Common myeloid progenitor, CD34-positive (primary cell): ENCODE results near the gene DDA1.

ENCODE experiments used
- CTCF ChIA-PET: fragments of 350-600 bp; sonication (Branson Sonifier 250); formaldehyde crosslinking; loops from one replicate; lab custom pipeline; 2021; ENCODE audit warnings: antibody characterized with exemption; lab: Charles Lee
- POLR2A ChIA-PET: fragments of 350-600 bp; sonication (Branson Sonifier 250); formaldehyde crosslinking; loops from one replicate; lab custom pipeline; 2021; ENCODE audit warnings: antibody characterized with exemption; lab: Charles Lee
- DNase-seq, 3 donors: peaks; one replicate each; pipeline versions ENCODE4 v3.0.0 to v3.0.0-alpha.2; 2013
- H3K27ac ChIP-seq, 2 experiments: 1 replicate in 1 of 2; 2 replicates in 1 of 2; pipeline ENCODE4 v1.7.0; 2013; ENCODE audit warnings: inconsistent platforms in 2 of 2, low read length in 2 of 2, mild to moderate bottlenecking in 2 of 2, low read depth in 1 of 2, moderate library complexity in 1 of 2; ENCODE audit not compliant: severe bottlenecking in 2 of 2, insufficient read depth in 1 of 2, poor library complexity in 1 of 2
- H3K27me3 ChIP-seq, 5 experiments: replicated peaks in 2 of 5; 1 replicate in 3 of 5; 2 replicates in 2 of 5; pipeline versions ENCODE4 v1.6.1 to v1.7.0; 2013; ENCODE audit warnings: low read length in 4 of 5, mild to moderate bottlenecking in 2 of 5, moderate library complexity in 2 of 5, inconsistent platforms in 1 of 5; ENCODE audit not compliant: insufficient read depth in 5 of 5, control insufficient read depth in 4 of 5
- H3K36me3 ChIP-seq, 4 experiments: 1 replicate in 2 of 4; 2 replicates in 2 of 4; pipeline versions ENCODE4 v1.6.1 to v1.7.0; 2013; ENCODE audit warnings: low read length in 3 of 4, control low read depth in 1 of 4, mild to moderate bottlenecking in 1 of 4; ENCODE audit not compliant: control insufficient read depth in 4 of 4, insufficient read depth in 4 of 4
- H3K4me1 ChIP-seq, 4 experiments: 1 replicate in 3 of 4; 2 replicates in 1 of 4; pipeline versions ENCODE4 v1.6.1 to v1.7.1; 2013; ENCODE audit warnings: low read length in 3 of 4, mild to moderate bottlenecking in 3 of 4, control low read depth in 1 of 4, inconsistent platforms in 1 of 4, moderate library complexity in 1 of 4; ENCODE audit not compliant: control insufficient read depth in 4 of 4, insufficient read depth in 4 of 4; ENCODE audit errors: control extremely low read depth in 1 of 4
- H3K4me3 ChIP-seq, 7 experiments: 1 replicate in 4 of 7; 2 replicates in 3 of 7; pipeline versions ENCODE4 v1.5.1 to v1.7.0; 2013; ENCODE audit warnings: mild to moderate bottlenecking in 7 of 7, low read length in 6 of 7, moderate library complexity in 6 of 7, inconsistent platforms in 2 of 7, low read depth in 2 of 7, control low read depth in 1 of 7; ENCODE audit not compliant: insufficient read depth in 4 of 7, control insufficient read depth in 1 of 7; ENCODE audit errors: extremely low read depth in 1 of 7
- H3K9me3 ChIP-seq, 5 experiments: 1 replicate in 4 of 5; 2 replicates in 1 of 5; pipeline versions ENCODE4 v1.6.1 to v1.7.1; 2013; ENCODE audit warnings: low read length in 4 of 5, mild to moderate bottlenecking in 2 of 5, inconsistent platforms in 1 of 5, low read depth in 1 of 5, moderate library complexity in 1 of 5; ENCODE audit not compliant: control insufficient read depth in 4 of 5, insufficient read depth in 2 of 5; ENCODE audit errors: control extremely low read depth in 1 of 5
- WGBS: methylation state at CpG from one replicate; pipeline ENCODE4 v1.1.5; 2013; ENCODE audit not compliant: insufficient coverage; 5-methylcytosine and 5-hydroxymethylcytosine counted together

The DDA1 gene

GRCh38 chr19:17333611-17334413 lies 24.4 kb downstream of the DDA1 start:
- Histone ChIP-seq H3K4me1 (peaks cover 0 to 56% (median 49%) of the 10 kb centered on the region in 4 experiments), H3K9me3 (no peaks in the 10 kb centered on the region), H3K36me3 (peaks cover 0 to 3% (median 2%) of the 10 kb centered on the region in 4 experiments), H3K4me3 (peak overlapping the region; percentile 52 to 90 (median 80)), H3K27me3 (peaks cover 0 to 12% (median 0%) of the 10 kb centered on the region in 5 experiments), H3K27ac (no peak overlapping the region)
- ChIA-PET POLR2A (no interaction called here), CTCF (interaction anchor here (1.2 to 2.4 kb wide), 3 partner anchors 10 to 31 kb away, joined by 4 to 11 read pairs (median 8); partner anchors contain the start of gene ABHD8)
- WGBS, result 30% methylated on average over 44 of the region's 52 CpGs
- peak; percentile 83 to 95 (median 94) for DNase-seq

GRCh38 chr19:17334414-17335409 lies 25.3 kb downstream of the DDA1 start, which contains the start of gene ANO8:
TSS of gene ANO8 (minus strand) at chr19:17334855. CDS start at chr19:17334670, 185 bp downstream.
- Histone ChIP-seq H3K9me3 (no peaks in the 10 kb centered on the region), H3K36me3 (peaks cover 0 to 6% (median 3%) of the 10 kb centered on the region in 4 experiments), H3K27me3 (peaks cover 0 to 7% (median 0%) of the 10 kb centered on the region in 5 experiments), H3K27ac (peak within 1 kb of the TSS in 1 of 2 experiments; percentile 38), H3K4me1 (peaks cover 0 to 47% (median 42%) of the 10 kb centered on the region in 4 experiments), H3K4me3 (peak within 1 kb of the TSS; percentile 52 to 90 (median 80))
- CTCF ChIA-PET, result interaction anchor here (1.2 to 2.4 kb wide), 8 partner anchors 12 to 54 kb away, joined by 3 to 11 read pairs (median 6); partner anchors contain the start of genes ABHD8 and DDA1
- POLR2A ChIA-PET, result no interaction called here
- 2% methylated on average over 78 of the region's 86 CpGs for WGBS
- DNase-seq, result peak; percentile 98 to 99 (median 99)

- 77% methylated on average over 4 of the region's 10 CpGs for WGBS
- peak overlapping the region in 1 of 7 experiments; percentile 90 for H3K4me3 ChIP-seq
- CTCF ChIA-PET, result interaction anchor here (1.1 to 2.2 kb wide), 7 partner anchors 11 to 56 kb away, joined by 3 to 8 read pairs (median 5); partner anchors contain the start of gene DDA1
Measured at GRCh38 chr19:17335575-17335974, 26.2 kb downstream of the DDA1 start.

GRCh38 chr19:17336872-17337674 lies 27.7 kb downstream of the DDA1 start, which contains the start of gene GTPBP3:
TSS of gene GTPBP3 (plus strand) at chr19:17337553. CDS start at chr19:17337612, 59 bp downstream.
- Histone ChIP-seq H3K4me3 (peak within 1 kb of the TSS; percentile 83 to 99 (median 88)), H3K27me3 (no peaks in the 10 kb centered on the region), H3K36me3 (peaks cover 0 to 16% (median 10%) of the 10 kb centered on the region in 4 experiments), H3K4me1 (peaks cover 0 to 46% (median 41%) of the 10 kb centered on the region in 4 experiments), H3K9me3 (no peaks in the 10 kb centered on the region), H3K27ac (peak within 1 kb of the TSS; percentile 48 to 87)
- POLR2A ChIA-PET, result interaction anchor here (1.0 kb wide), 1 partner anchor 82 kb away, joined by 3 read pairs; no protein-coding TSS in a partner anchor
- CTCF ChIA-PET, result interaction anchor here (1.1 to 2.2 kb wide), 3 partner anchors 35 to 55 kb away, joined by 3 to 8 read pairs (median 5); no protein-coding TSS in a partner anchor
- 0% methylated on average over 41 of the region's 41 CpGs for WGBS
- peak; percentile 99 for DNase-seq

More at GRCh38 chr19:17335575-17335974, 26.2 kb downstream of the DDA1 start:
- H3K9me3 ChIP-seq, result no peaks in the 10 kb centered on the region
- no peak overlapping the region for H3K27ac ChIP-seq
- POLR2A ChIA-PET, result no interaction called here
- H3K4me1 ChIP-seq, result peaks cover 0 to 46% (median 41%) of the 10 kb centered on the region in 4 experiments
- no peaks in the 10 kb centered on the region for H3K27me3 ChIP-seq
- peaks cover 0 to 6% (median 3%) of the 10 kb centered on the region in 4 experiments for H3K36me3 ChIP-seq
- no peak for DNase-seq

GRCh38 chr19:17337675-17338432 lies 28.5 kb downstream of the DDA1 start:
- Histone ChIP-seq H3K27ac (peak overlapping the region in 1 of 2 experiments; percentile 73), H3K27me3 (no peaks in the 10 kb centered on the region), H3K36me3 (peaks cover 0 to 16% (median 10%) of the 10 kb centered on the region in 4 experiments), H3K9me3 (no peaks in the 10 kb centered on the region), H3K4me1 (peaks cover 0 to 46% (median 41%) of the 10 kb centered on the region in 4 experiments), H3K4me3 (peak overlapping the region; percentile 23 to 99 (median 87))
- WGBS, result 9% methylated on average over 47 of the region's 50 CpGs
- CTCF ChIA-PET, result interaction anchor here (1.2 kb wide), 1 partner anchor 23 kb away, joined by 3 read pairs; no protein-coding TSS in a partner anchor
- POLR2A ChIA-PET, result interaction anchor here (1.5 kb wide), 1 partner anchor 53 kb away, joined by 3 read pairs; no protein-coding TSS in a partner anchor
- peak in 2 of 3 donors; percentile 29 to 37 for DNase-seq
